ENCODE results near the gene TOX2.

Gene TOX2

GRCh38 chr20:44016525-44016924, 101.9 kb downstream of the TOX2 start:
- in situ Hi-C loops (cut with HindIII; ENCODE audit: low sequenced_read_pairs), result no loop called here

- in situ Hi-C loops (cut with HindIII; ENCODE audit: low sequenced_read_pairs), result no loop called here
Observed at GRCh38 chr20:44017211-44017610, 102.6 kb downstream of the TOX2 start.

GRCh38 chr20:44017905-44018258, 103.2 kb downstream of the TOX2 start:
- in situ Hi-C loops (cut with HindIII; ENCODE audit: low sequenced_read_pairs), result no loop called here

GRCh38 chr20:44018259-44018941, 103.7 kb downstream of the TOX2 start:
- in situ Hi-C loops (cut with HindIII; ENCODE audit: low sequenced_read_pairs), result no loop called here

GRCh38 chr20:44018942-44019637, 104.4 kb downstream of the TOX2 start:
- in situ Hi-C loops (cut with HindIII; ENCODE audit: low sequenced_read_pairs), result no loop called here

GRCh38 chr20:44019638-44020335, 105.1 kb downstream of the TOX2 start:
- in situ Hi-C loops (cut with HindIII; ENCODE audit: low sequenced_read_pairs), result no loop called here

- in situ Hi-C loops (cut with HindIII; ENCODE audit: low sequenced_read_pairs), result no loop called here
Observed at GRCh38 chr20:44020406-44021148, 105.9 kb downstream of the TOX2 start.

GRCh38 chr20:44021186-44021585, 106.5 kb downstream of the TOX2 start:
- in situ Hi-C loops (cut with HindIII; ENCODE audit: low sequenced_read_pairs), result no loop called here

- in situ Hi-C loops (cut with HindIII; ENCODE audit: low sequenced_read_pairs), result no loop called here
Observed at GRCh38 chr20:44021900-44022299, 107.2 kb downstream of the TOX2 start.

- in situ Hi-C loops (cut with HindIII; ENCODE audit: low sequenced_read_pairs), result no loop called here
Observed at GRCh38 chr20:44022464-44022863, 107.8 kb downstream of the TOX2 start.

- in situ Hi-C loops (cut with HindIII; ENCODE audit: low sequenced_read_pairs), result no loop called here
Observed at GRCh38 chr20:44023515-44024371, 109.1 kb downstream of the TOX2 start.

- in situ Hi-C loops (cut with HindIII; ENCODE audit: low sequenced_read_pairs), result no loop called here
Observed at GRCh38 chr20:44024820-44025580, 110.3 kb downstream of the TOX2 start.

GRCh38 chr20:44025756-44026155, 111.1 kb downstream of the TOX2 start:
- in situ Hi-C loops (cut with HindIII; ENCODE audit: low sequenced_read_pairs), result no loop called here

GRCh38 chr20:44026647-44027342, 112.1 kb downstream of the TOX2 start:
- in situ Hi-C loops (cut with HindIII; ENCODE audit: low sequenced_read_pairs), result no loop called here

- in situ Hi-C loops (cut with HindIII; ENCODE audit: low sequenced_read_pairs), result no loop called here
Observed at GRCh38 chr20:44027343-44028002, 112.8 kb downstream of the TOX2 start.

- in situ Hi-C loops (cut with HindIII; ENCODE audit: low sequenced_read_pairs), result no loop called here
Observed at GRCh38 chr20:44028003-44028730, 113.5 kb downstream of the TOX2 start.

GRCh38 chr20:44028868-44029847, 114.5 kb downstream of the TOX2 start:
- in situ Hi-C loops (cut with HindIII; ENCODE audit: low sequenced_read_pairs), result no loop called here

Data from DLD1 (cell line).